Superior temporal gyrus (tissue), 1 donor: ENCODE results near the gene COPS3.
A peak's percentile ranks its signal among the peaks of the same experiment; 100 is the strongest.

Experiments used
- DNase-seq: peaks from one replicate; pipeline ENCODE4 v3.0.0-alpha.2; 2016; ENCODE audit errors: extremely low spot score

The COPS3 gene

GRCh38 chr17:17246879-17247278 lies 34.2 kb downstream of the COPS3 start:
- DNase-seq, result peak; percentile 4

- DNase-seq, result no peak
Observed at GRCh38 chr17:17243163-17243562, 37.9 kb downstream of the COPS3 start.

GRCh38 chr17:17242246-17242645 lies 38.8 kb downstream of the COPS3 start:
- no peak for DNase-seq

GRCh38 chr17:17241656-17242055 lies 39.4 kb downstream of the COPS3 start:
- no peak for DNase-seq

GRCh38 chr17:17239832-17240231 lies 41.2 kb downstream of the COPS3 start:
- DNase-seq, result no peak

- peak; percentile 97 for DNase-seq
Observed at GRCh38 chr17:17237026-17237799, 43.8 kb downstream of the COPS3 start, which contains the start of gene FLCN. Gene FLCN, minus strand, starts transcription at chr17:17237168. Its CDS starts 9,031 bp downstream, at chr17:17228137.

- DNase-seq, result peak; percentile 45
Observed at GRCh38 chr17:17236295-17237025, 44.6 kb downstream of the COPS3 start.

GRCh38 chr17:17235212-17236174 lies 45.6 kb downstream of the COPS3 start:
- DNase-seq, result no peak

- DNase-seq, result no peak
Observed at GRCh38 chr17:17232303-17232621, 48.8 kb downstream of the COPS3 start.

- DNase-seq, result no peak
Observed at GRCh38 chr17:17231621-17232302, 49.3 kb downstream of the COPS3 start.

GRCh38 chr17:17229416-17230384 lies 51.3 kb downstream of the COPS3 start:
- no peak for DNase-seq

GRCh38 chr17:17228521-17229279 lies 52.3 kb downstream of the COPS3 start:
- DNase-seq, result no peak

GRCh38 chr17:17227608-17228520 lies 53.2 kb downstream of the COPS3 start:
- no peak for DNase-seq

- DNase-seq, result no peak
Observed at GRCh38 chr17:17226451-17227265, 54.4 kb downstream of the COPS3 start.

- DNase-seq, result no peak
Observed at GRCh38 chr17:17225901-17226300, 55.1 kb downstream of the COPS3 start.

- no peak for DNase-seq
Observed at GRCh38 chr17:17224137-17224536, 56.9 kb downstream of the COPS3 start.

- DNase-seq, result no peak
Observed at GRCh38 chr17:17223736-17224135, 57.3 kb downstream of the COPS3 start.

- DNase-seq, result no peak
Observed at GRCh38 chr17:17221329-17221728, 59.7 kb downstream of the COPS3 start.
